ENCODE results near the gene RRAS. TPM values are rescaled to one million over a fixed set of nuclear protein-coding genes. Genes with fewer than 3 reads are reported as not detected.
"Not testable (repeated sequence)": the region's sequence is repeated elsewhere in the genome, so short reads cannot be mapped to it uniquely, and the experiment has no call there.

The RRAS gene
- total and polyA plus RNA-seq, 9 donors: 15.3 to 36.4 (median 31.4) TPM

DNA sequence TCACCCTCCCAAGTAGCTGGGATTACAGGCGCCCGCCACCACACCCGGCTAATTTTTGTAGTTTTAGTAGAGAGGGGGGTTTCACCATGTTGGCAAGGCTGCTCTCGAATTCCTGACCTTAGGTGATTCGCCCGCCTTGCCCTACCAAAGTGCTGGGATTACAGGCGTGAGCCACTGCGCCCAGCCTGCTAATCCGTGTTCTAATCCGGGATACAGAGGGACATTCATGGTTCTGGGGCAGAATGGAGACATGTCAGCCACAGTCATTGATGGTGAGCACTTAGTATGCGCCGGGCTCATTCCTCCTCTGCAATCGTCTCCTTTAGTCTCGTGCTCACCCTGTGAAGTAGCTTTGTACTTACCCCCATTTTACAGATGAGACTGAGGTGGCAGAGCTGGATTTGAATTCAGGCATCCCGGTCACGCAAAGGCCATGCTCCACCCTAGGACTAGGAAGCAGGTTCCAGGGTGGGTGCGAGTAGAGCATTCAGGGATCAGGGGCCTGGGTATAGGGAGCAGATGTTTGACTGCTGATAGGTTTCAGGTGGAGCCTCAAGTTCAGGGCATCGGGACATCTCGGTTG is 8.2 kb downstream of the RRAS start:
- no peaks in the 10 kb centered on the region for H3K9me3 ChIP-seq (replicated peaks; ENCODE audit: control insufficient read depth, low read depth, low read length)
- no peak overlapping the region for H3K4me3 ChIP-seq (ENCODE audit: low read length)
- H3K4me1 ChIP-seq (ENCODE audit: control insufficient read depth, insufficient read depth, low read length): peaks cover 26% of the 10 kb centered on the region
- H3K36me3 ChIP-seq (ENCODE audit: control insufficient read depth, insufficient read depth, low read length): peaks cover 18% of the 10 kb centered on the region
- no peak overlapping the region for H3K27ac ChIP-seq (ENCODE audit: low read length)
- H3K27me3 ChIP-seq (ENCODE audit: control insufficient read depth, insufficient read depth, low read length): peaks cover 7% of the 10 kb centered on the region
- WGBS (ENCODE audit: insufficient coverage): 92% methylated on average over 12 of the region's 19 CpGs
- no peak for DNase-seq

DNA sequence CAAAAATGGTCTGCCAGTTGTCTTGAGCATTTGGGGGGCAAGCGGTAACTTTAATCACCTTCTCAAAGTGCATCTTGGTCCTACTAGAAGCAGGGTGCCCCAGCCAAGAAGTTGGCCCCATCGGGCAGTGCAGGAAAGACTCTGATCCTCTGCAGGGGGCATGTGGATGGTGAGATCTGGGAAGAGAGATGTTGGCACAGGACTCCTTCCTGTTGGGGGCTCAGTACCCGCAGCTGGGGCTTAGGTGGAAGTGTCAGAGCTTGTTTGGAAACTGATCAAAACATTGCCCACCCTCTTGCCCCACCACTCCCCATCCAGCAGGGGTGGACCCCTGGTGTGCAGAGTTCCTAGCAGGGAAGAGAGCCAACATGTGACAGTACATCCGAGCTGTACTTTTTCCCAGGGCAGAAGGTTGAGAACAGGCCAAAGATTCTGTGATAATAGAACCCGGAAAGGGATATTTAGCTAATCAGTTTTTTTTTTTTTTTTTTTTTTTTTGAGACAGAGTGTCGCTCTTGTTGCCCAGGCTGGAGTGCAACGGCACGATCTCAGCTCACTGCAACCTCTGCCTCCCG is 8.8 kb downstream of the RRAS start:
- Histone ChIP-seq H3K36me3 (ENCODE audit: control insufficient read depth, insufficient read depth, low read length) (peaks cover 22% of the 10 kb centered on the region), H3K27ac (ENCODE audit: low read length) (no peak overlapping the region), H3K9me3 (replicated peaks; ENCODE audit: control insufficient read depth, low read depth, low read length) (no peaks in the 10 kb centered on the region), H3K27me3 (ENCODE audit: control insufficient read depth, insufficient read depth, low read length) (peaks cover 1% of the 10 kb centered on the region), H3K4me1 (ENCODE audit: control insufficient read depth, insufficient read depth, low read length) (peaks cover 20% of the 10 kb centered on the region), H3K4me3 (ENCODE audit: low read length) (no peak overlapping the region)
- WGBS (ENCODE audit: insufficient coverage): 42% methylated on average over 2 of the region's 9 CpGs
- peak; percentile 32 for DNase-seq

DNA sequence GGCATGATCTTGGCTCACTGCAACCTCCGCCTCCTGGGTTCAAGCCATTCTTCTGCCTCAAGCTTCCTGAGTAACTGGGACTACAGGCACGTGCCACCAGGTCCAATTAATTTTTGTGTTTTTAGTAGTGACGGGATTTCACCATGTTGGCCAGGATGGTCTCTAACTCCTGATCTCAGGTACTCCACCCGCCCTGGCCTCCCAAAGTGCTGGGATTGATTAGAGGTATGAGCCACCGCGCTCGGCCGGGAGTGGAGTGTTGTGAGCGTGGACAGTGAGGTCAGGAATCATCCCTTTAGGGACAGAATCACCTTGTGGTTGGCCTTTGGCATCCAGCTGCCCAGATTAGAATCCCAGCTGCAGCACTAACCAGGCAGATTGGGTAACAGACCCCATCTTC is 10.3 kb downstream of the RRAS start:
- WGBS (ENCODE audit: insufficient coverage): 88% methylated on average over 8 of the region's 9 CpGs
- peaks cover 31% of the 10 kb centered on the region for H3K36me3 ChIP-seq (ENCODE audit: control insufficient read depth, insufficient read depth, low read length)
- H3K27ac ChIP-seq (ENCODE audit: low read length): no peak overlapping the region
- DNase-seq: no peak
- peaks cover 8% of the 10 kb centered on the region for H3K4me1 ChIP-seq (ENCODE audit: control insufficient read depth, insufficient read depth, low read length)
- no peak overlapping the region for H3K4me3 ChIP-seq (ENCODE audit: low read length)
- H3K9me3 ChIP-seq (replicated peaks; ENCODE audit: control insufficient read depth, low read depth, low read length): no peaks in the 10 kb centered on the region
- H3K27me3 ChIP-seq (ENCODE audit: control insufficient read depth, insufficient read depth, low read length): no peaks in the 10 kb centered on the region

DNA sequence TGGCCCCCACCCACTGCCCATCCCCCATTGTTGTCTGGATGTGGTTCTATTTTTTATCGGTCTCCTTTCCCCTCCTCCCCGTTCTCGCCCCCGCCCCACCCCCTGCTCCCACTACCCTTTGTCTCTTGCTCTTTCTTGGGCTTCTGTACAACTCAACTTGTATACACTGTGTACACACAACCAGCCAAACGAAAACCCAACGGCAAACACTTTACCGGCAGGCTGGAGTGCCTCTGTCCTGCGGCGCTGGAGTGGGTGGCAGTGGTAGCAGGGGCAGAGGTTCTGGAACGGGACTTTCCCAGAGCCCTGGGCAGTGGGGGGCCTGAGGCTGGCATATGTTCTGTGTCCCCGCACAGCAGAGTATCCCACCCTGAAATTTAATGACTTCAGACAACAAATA is 13.7 kb downstream of the RRAS start:
- Histone ChIP-seq H3K4me1 (ENCODE audit: control insufficient read depth, insufficient read depth, low read length) (peaks cover 5% of the 10 kb centered on the region), H3K36me3 (ENCODE audit: control insufficient read depth, insufficient read depth, low read length) (peaks cover 54% of the 10 kb centered on the region), H3K9me3 (replicated peaks; ENCODE audit: control insufficient read depth, low read depth, low read length) (no peaks in the 10 kb centered on the region), H3K27ac (ENCODE audit: low read length) (no peak overlapping the region), H3K27me3 (ENCODE audit: control insufficient read depth, insufficient read depth, low read length) (no peaks in the 10 kb centered on the region), H3K4me3 (ENCODE audit: low read length) (no peak overlapping the region)
- WGBS (ENCODE audit: insufficient coverage): no CpG with 5 or more reads among the region's 11 CpGs
- DNase-seq: no peak

DNA sequence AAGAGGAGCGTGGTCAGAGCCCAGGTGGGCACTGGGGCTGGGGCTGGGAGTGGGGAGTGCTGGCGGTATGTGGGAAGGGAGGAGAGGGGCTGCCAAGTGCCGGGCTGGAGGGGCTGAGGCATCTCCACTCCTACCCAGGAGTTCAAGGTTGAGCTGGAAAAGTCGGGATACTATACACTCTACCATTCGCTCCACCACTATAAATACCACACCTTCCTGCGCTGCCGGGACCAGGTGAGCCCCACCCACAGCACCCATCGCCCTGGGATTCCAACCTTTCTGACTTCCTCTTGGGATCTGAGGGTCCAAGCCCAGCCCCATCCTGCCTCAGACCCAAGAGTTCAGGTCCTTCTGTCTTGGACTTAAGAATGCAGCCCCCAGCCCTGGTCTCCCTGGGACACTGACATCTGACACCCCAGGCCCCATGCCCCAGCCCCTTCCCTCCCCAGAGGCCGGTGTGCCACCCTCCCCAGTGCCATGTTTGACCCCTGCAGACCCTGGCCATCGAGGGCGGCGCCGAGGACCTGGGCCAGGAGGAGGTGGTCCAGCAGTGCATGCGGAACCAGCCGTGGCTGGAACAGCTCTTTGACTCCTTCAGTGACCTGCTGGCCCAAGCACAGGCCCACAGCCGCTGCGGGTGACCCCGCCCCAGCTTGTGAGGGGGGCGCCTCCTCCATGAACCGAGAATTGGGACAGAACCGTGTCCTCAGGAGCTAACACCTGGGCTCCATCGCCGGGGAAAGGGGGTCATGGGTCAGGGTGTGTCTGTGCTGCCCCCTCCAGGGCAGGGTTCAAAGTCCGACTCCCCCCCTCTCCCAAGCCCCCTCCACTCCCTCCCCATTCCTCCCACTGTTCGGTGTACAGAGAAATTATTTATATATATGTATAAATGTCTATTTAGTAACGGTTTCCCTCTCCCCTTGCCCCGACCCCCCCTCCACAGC is 14.7 kb downstream of the RRAS start:
- Histone ChIP-seq H3K4me1 (ENCODE audit: control insufficient read depth, insufficient read depth, low read length) (no peaks in the 10 kb centered on the region), H3K4me3 (ENCODE audit: low read length) (no peak overlapping the region), H3K9me3 (replicated peaks; ENCODE audit: control insufficient read depth, low read depth, low read length) (no peaks in the 10 kb centered on the region), H3K27me3 (ENCODE audit: control insufficient read depth, insufficient read depth, low read length) (no peaks in the 10 kb centered on the region), H3K36me3 (ENCODE audit: control insufficient read depth, insufficient read depth, low read length) (peaks cover 60% of the 10 kb centered on the region), H3K27ac (ENCODE audit: low read length) (no peak overlapping the region)
- DNase-seq: no peak
- 80% methylated on average over 13 of the region's 27 CpGs for WGBS (ENCODE audit: insufficient coverage)

DNA sequence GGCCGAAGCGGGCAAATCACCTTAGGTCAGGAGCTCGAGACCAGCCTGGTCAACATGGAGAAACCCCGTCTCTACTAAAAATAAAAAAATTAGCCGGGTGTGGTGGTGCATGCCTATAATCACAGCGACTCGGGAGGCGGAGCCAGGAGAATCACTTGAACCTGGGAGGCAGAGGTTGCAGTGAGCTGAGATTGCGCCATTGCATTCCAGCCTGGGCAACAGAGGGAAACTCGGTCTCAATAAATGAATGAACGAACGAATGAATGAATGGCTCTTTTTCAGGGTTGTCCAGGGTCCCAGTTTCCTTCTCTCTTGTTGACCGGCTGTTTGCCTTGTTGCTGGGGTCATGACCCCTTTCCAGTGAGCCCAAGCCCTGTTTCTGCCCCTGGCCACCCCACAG is 22.1 kb downstream of the RRAS start:
- not testable (repeated sequence) for H3K4me1 ChIP-seq (ENCODE audit: control insufficient read depth, insufficient read depth, low read length); H3K27me3 ChIP-seq (ENCODE audit: control insufficient read depth, insufficient read depth, low read length); H3K4me3 ChIP-seq (ENCODE audit: low read length); H3K27ac ChIP-seq (ENCODE audit: low read length); DNase-seq; H3K9me3 ChIP-seq (replicated peaks; ENCODE audit: control insufficient read depth, low read depth, low read length)
- peaks cover 76% of the 10 kb centered on the region for H3K36me3 ChIP-seq (ENCODE audit: control insufficient read depth, insufficient read depth, low read length)
- 90% methylated on average over 10 of the region's 13 CpGs for WGBS (ENCODE audit: insufficient coverage)

DNA sequence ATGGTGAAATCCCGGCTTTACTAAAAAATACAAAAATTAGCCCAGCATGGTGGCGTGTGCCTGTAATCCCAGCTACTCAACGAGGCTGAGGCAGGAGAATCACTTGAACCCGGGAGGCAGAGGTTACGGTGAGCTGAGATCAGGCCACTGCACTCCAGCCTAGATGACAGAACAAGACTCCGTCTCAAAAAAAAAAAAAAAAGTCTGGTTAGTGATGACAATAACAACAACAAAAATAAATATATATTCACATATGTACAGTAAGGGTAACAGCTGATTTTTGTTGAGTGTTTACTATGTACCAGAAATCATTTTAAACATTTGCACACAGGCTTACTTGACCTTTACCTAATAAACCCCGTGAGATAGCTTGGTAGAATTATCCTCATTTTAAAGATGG is 23.0 kb downstream of the RRAS start:
- Histone ChIP-seq H3K9me3 (replicated peaks; ENCODE audit: control insufficient read depth, low read depth, low read length) (peaks cover 3% of the 10 kb centered on the region), H3K27me3 (ENCODE audit: control insufficient read depth, insufficient read depth, low read length) (no peaks in the 10 kb centered on the region), H3K4me1 (ENCODE audit: control insufficient read depth, insufficient read depth, low read length) (no peaks in the 10 kb centered on the region), H3K36me3 (ENCODE audit: control insufficient read depth, insufficient read depth, low read length) (peaks cover 72% of the 10 kb centered on the region), H3K4me3 (ENCODE audit: low read length) (no peak overlapping the region), H3K27ac (ENCODE audit: low read length) (no peak overlapping the region)
- WGBS (ENCODE audit: insufficient coverage): 100% methylated on average over 3 of the region's 7 CpGs
- DNase-seq: no peak

DNA sequence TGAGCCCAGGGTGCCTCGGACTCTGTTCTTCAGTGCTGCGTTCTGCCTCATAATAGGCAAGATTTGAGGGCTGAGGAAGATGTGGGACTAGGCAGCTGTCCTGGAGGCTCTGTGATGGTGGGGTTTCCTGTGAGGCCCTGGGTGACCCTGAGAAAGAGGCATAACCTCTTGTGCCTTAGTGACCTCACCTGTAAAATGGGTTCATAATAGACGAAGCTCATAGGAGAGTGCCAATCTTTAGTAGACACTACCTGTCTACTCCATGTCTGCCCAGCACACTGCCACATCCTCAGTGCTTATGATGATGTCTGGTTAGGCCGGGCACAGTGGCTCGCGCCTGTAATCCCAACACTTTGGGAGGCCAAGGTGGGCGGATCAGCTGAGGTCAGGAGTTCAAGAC is 23.4 kb downstream of the RRAS start:
- Histone ChIP-seq H3K36me3 (ENCODE audit: control insufficient read depth, insufficient read depth, low read length) (peaks cover 68% of the 10 kb centered on the region), H3K9me3 (replicated peaks; ENCODE audit: control insufficient read depth, low read depth, low read length) (peaks cover 3% of the 10 kb centered on the region), H3K27me3 (ENCODE audit: control insufficient read depth, insufficient read depth, low read length) (no peaks in the 10 kb centered on the region), H3K4me3 (ENCODE audit: low read length) (no peak overlapping the region), H3K27ac (ENCODE audit: low read length) (no peak overlapping the region), H3K4me1 (ENCODE audit: control insufficient read depth, insufficient read depth, low read length) (no peaks in the 10 kb centered on the region)
- WGBS (ENCODE audit: insufficient coverage): 100% methylated on average over 2 of the region's 7 CpGs
- no peak for DNase-seq

DNA sequence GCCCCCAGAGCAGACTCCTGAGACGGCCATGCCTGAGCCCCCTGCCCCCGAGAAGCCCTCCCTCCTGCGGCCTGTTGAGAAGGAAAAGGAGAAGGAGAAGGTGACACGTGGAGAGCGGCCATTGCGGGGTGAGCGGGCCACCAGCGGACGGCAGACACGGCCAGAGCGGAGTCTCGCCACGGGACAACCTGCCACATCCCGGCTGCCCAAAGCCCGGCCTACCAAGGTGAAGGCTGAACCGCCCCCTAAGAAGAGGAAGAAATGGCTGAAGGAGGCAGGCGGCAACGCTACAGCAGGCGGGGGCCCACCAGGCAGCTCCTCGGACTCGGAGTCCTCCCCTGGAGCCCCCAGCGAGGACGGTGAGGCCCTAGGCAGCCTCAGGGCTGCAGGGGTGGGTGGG is 24.1 kb downstream of the RRAS start:
- 94% methylated on average over 21 of the region's 23 CpGs for WGBS (ENCODE audit: insufficient coverage)
- Histone ChIP-seq H3K4me3 (ENCODE audit: low read length) (no peak overlapping the region), H3K9me3 (replicated peaks; ENCODE audit: control insufficient read depth, low read depth, low read length) (peaks cover 3% of the 10 kb centered on the region), H3K27me3 (ENCODE audit: control insufficient read depth, insufficient read depth, low read length) (no peaks in the 10 kb centered on the region), H3K36me3 (ENCODE audit: control insufficient read depth, insufficient read depth, low read length) (peaks cover 68% of the 10 kb centered on the region), H3K27ac (ENCODE audit: low read length) (no peak overlapping the region), H3K4me1 (ENCODE audit: control insufficient read depth, insufficient read depth, low read length) (no peaks in the 10 kb centered on the region)
- DNase-seq: no peak

DNA sequence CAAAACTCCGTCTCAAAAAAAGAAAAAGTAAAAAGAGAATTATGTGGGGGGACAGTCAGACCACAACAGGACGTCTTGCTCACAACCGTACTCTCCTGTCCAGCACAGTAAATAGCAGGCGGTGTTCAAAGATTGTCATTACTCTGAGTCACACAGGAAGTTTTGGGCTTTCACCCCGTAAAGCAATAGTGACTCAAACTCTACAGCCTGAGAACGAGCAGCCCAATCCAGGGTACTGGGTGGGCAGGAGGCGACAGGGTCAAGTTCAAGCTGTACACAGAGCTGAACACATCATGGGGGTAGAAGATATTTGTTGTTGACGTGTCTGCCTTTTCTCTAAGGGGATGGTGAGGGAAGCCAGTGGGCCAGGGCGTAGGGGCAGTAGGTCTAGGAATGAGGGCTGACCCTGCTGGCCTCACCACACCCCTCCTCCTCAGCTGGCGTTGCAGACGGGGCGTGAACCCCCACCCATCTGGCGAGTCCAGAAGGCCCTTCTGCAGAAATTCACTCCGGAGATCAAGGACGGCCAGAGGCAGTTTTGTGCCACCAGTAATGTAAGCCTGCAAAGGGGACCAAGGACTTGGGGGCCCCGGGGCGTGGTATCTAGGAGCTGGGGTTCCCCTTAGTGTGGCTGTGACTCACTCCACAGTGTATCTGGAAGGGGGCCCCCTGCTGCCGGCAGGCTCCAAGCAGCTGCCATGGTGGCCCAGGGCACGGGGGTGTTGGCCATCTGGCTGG is 25.7 kb downstream of the RRAS start:
- no peak overlapping the region for H3K27ac ChIP-seq (ENCODE audit: low read length)
- 86% methylated on average over 10 of the region's 19 CpGs for WGBS (ENCODE audit: insufficient coverage)
- H3K27me3 ChIP-seq (ENCODE audit: control insufficient read depth, insufficient read depth, low read length): no peaks in the 10 kb centered on the region
- peaks cover 3% of the 10 kb centered on the region for H3K9me3 ChIP-seq (replicated peaks; ENCODE audit: control insufficient read depth, low read depth, low read length)
- DNase-seq: no peak
- H3K4me1 ChIP-seq (ENCODE audit: control insufficient read depth, insufficient read depth, low read length): no peaks in the 10 kb centered on the region
- H3K36me3 ChIP-seq (ENCODE audit: control insufficient read depth, insufficient read depth, low read length): peaks cover 68% of the 10 kb centered on the region
- no peak overlapping the region for H3K4me3 ChIP-seq (ENCODE audit: low read length)

Measured in muscle of leg (tissue), 11 donors.